HG03066 (cell line): ENCODE results near the gene FAM171A2.

Experiments used
- ATAC-seq: cut with Tn5 transposase; IDR thresholded peaks from one replicate; pipeline ENCODE4 v1.9.1; 2021; ENCODE audit warnings: low read depth; ENCODE audit not compliant: unreplicated experiment

FAM171A2 gene

DNA sequence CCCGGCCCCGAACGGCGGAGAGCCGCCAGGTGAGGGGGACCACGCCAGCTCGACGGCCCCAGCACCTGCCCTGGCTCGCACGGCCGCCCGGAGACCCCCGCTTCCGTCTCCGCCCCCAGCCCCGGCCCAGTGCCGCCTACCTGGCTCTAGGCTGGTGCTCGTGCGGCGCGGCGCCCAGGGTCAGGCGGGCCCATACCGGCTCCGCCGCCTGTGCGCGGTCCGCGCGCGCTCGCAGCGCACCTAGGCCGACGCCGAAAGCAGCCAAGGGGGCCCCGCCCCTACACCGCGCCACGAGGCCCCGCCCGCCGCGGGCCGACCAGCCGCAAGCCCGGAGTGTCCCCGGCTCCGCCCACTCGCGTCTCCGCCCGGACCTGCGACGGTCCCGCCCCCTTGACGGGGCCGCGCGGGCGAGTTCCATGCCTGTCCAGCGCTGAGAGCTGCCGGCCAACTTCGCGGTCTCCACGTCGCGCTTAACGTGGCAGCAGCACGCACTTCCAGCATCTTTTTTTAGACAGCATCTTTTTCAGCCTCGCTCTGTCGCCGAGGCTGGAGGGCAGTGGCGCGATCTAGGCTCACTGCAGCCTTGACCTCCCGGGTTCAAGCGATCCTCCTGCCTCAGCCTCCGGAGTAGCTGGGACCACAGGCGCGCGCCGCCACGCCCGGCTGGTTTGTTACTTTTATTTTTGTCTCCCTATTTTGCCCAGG, 38.9 kb downstream of the FAM171A2 start, which contains the start of gene SLC25A39:
Gene SLC25A39, minus strand, starts transcription at position 253 of the 705 bp plus-strand sequence. CDS start 1,261 bp downstream, outside the sequence.
- ATAC-seq = peak; percentile 64

- no peak for ATAC-seq
Observed at GRCh38 chr17:44324092-44324570, 39.5 kb downstream of the FAM171A2 start.

- no peak for ATAC-seq
Observed at GRCh38 chr17:44323359-44324091, 40.1 kb downstream of the FAM171A2 start.

DNA sequence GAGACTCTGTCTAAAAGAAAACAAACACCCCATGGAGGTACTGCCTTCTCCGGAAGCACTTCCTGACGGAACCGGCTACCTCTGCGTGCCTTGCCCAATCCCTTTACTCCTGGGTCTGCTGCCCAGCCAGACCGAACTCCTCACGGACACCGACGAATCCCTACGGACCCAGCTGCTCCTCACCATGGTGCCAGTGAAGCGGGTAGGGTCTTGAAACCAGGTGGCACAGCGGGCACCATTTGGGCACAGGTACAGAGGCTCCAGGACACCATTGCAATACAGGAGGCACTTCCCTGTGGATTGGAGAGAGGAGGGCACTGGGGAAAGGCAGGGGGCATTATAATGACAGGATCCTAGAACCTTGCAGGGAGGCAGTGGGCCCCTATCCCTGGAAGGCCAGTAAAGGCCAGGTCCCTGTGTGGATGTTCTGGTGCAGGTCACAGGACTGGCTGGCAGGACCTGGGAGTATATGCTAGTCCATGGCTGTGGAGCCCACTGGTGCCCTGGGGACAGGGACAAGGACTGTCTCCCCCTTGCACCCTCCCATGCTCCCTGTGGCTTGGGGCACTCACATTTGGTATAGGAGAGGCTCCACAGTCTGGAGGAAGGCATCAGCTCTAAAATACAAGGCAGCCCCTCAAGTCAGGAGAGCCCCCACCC, 41.3 kb downstream of the FAM171A2 start:
- no peak for ATAC-seq

DNA sequence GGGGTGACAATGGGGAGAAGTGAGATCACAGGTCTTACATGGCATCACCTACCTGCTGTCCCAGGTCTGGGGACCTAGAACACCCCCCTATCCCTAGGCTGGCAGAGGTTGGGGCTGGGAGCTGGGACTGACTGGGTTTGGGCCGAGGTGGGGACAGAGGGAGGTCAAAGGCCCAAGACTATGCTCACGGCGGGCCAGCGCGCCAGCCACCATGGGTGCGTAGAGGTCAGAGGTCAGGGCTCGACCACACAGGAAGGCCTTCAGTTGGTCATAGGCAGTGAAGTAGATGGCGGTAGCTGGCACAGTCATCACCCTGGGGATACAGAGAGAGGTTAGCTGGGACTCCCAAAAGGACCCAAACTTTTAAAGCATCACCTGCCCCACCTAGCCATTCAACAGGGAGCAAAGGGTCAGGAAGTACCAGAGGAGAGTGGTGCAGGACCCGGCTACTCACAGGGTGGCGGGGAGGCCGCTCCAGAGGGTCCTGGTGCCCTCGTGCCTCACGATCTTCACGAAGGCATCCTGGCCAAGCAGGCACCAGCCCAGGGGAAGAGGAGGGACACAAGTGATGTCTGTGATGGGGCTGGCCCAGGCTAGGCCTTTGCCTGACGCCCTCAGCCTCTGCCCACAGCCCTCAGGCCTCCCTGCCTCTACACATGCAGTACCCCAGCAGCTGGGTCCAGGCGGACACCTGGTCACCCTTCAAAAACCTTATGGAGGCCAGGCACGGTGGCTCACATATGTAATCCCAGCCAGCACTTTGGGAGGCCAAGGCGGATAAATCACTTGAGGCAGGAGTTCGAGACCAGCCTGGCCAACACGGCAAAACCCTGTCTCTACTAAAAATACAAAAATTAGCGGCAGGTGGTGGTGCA, 42.2 kb downstream of the FAM171A2 start:
- no peak for ATAC-seq

DNA sequence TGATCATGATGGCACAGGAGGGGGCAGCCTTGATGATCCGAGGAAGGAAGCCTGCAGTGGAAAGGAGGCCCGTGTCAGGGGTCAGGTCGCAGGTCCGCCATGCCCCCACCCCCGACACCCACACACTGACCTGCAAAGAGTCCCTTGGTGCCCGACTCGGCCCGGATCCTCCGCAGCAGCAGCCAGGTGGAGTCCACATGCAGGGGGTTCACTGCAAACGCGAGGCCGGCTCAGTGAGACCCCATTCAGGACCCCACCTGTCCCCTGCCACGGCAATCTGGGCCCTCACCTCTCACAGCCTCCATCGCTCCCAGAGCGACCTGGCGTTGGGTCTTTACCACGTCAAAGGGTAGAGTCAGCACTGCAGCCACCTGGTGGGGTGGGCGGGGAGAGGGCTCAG, 43.6 kb downstream of the FAM171A2 start:
- ATAC-seq = no peak

- ATAC-seq = no peak
Observed at GRCh38 chr17:44318077-44318892, 45.4 kb downstream of the FAM171A2 start.

- no peak for ATAC-seq
Observed at GRCh38 chr17:44317545-44317944, 46.1 kb downstream of the FAM171A2 start.

DNA sequence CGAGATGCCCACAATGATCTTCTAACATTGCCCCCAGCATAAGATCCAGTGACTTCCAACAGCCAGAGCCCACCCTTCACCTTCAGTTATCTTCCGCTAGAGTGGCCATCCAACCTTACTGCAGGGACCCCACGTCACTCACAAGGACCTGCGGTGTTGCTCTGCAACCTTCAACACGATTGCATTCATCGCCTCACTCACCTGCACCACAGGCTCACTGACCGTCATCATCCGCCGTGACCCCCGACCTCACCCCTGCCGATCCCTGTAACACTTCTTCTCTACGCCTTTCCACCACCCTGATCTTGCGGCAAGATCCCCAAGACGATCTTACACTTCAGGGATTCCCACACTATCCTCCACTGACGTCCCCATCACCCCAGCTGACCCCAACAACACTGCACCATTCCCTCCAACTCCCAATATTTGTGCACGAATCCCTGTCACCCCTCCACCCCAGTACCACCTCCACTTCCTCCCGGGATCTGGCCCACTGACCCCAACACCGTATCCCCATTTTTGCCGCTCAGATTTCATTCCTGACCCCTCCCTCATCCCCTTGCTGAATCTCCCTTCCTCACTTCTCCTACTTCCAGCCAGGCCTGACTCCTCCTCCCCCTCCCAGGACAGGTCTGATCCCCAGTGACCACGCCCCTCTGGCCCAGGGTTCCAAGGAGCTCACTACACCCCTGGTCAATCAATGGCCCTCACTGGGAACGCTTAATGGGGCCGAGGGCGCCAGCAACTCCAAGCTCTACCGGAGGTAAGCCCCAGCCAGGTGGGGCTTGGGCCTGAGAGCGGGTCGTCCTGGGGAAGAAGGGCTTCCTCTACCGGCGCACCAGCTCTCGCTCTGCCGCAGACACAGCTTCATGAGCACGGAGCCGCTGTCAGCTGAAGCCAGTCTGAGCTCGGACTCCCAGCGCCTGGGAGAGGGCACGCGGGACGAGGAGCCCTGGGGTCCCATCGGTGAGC, 47.6 kb downstream of the FAM171A2 start:
- ATAC-seq = no peak

DNA sequence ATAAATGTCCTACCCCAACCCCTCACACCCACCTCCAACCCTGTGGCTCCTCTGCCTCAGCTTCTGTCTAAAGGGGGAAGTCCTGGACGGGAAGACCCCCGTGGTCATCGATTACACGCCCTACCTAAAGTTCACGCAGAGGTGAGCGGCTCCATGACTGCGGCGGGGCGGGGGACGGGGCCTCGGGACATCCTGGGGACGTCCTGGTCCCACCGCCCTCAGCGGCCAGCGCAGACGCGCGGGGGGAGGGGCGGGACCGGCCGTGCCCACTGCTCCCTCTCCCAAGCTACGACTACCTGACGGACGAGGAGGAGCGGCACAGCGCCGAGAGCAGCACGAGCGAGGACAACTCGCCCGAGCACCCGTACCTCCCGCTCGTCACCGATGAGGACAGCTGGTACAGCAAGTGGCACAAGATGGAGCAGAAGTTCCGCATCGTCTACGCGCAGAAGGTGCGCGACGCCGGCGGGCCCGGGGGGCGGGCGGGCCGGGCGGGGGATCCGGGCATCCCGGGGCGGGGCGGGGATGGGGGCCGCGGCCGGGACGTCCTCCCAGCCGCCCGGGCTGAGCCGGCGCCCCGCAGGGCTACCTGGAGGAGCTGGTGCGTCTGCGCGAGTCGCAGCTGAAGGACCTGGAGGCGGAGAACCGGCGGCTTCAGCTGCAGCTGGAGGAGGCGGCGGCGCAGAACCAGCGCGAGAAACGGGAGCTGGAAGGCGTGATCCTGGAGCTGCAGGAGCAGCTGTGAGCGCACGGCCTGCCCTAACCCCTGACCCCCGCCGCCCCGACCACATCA, 48.6 kb downstream of the FAM171A2 start:
- ATAC-seq = no peak

- no peak for ATAC-seq
Observed at GRCh38 chr17:44314524-44314868, 49.2 kb downstream of the FAM171A2 start.

DNA sequence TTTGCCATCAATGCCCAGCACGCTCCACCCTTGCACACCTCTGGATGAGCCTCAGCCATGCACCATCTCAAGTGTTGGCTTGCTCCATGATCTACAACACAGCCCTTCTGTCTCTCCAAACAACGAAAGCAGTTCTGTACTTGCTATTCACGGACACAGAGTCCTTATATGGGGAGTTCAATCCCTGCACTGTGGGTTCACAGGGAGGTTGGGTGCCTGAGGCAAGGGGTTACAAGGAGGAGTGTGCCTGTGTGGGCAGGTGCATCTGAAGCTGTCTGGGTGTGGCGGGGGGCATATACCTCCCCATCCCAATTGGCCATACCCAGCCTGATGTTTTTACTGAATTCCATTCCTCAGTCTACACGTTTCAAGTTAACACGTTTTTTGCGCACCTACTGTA, 49.6 kb downstream of the FAM171A2 start:
- ATAC-seq = no peak

GRCh38 chr17:44312396-44313104, 51.1 kb downstream of the FAM171A2 start:
- ATAC-seq = no peak

DNA sequence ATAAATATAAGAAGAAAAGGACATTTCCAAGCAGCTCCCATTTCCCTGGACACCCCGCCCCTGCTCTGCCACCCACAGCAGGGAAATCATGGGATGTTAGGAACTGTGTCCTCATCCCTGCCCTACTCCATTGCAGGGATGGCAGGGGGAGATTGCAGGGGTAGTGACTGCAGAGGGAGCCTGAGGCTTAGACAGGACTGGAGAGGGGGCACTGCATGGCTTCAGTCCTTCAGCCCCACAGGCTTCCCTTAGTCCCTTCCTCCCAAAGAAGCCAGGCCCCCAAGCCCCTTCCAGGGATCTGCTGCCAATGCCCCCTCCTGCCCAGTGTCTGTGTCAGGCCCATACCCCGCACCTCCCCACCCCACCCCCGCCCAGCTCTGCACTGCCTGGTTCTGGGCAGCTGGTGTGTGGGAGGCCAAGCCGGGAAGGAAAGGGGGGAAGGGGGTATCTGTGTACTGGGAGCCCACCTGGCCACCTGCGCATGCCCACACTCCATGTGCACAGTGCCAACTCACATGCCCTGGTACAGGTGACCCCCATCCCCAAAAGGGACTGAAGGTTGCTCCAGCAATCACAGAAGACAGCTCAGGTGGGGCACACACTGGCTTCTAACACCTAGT, 52.0 kb downstream of the FAM171A2 start:
- ATAC-seq = no peak

DNA sequence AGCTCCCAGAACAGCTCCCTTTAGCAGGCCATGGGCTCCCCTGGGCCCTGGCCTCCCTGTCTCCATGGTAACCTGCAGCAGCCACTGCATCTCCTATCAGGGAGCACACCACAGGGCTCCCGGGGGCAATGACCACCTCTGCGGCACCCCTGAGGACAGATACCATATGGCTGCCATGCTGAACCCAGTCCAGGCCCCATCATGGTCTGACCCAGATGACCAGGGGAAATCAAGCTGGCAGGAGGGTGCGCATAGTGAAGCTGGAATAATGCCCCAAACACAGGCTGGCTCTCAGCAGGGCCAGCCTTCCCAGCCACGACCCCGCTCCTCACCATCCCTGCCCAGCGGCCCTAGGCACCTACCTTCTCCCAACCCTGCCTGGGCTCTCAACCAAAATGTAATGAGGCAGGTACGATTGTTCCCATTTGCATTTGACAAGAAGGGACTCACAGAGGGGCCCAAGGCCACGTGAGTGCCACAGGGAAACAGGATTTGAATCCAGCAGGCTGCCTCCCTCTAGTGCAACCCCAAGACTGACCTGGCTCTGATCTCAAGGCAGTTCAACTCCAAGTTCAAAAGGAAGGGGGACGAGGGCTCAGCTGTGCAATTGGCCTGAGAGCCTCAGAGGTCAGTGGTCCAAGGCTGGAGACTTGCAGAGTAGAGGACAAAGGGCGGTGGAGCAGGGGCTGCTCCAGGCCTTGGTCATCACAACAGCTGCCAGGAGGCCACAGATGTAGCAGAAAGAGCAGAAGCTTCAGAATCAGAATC, 52.9 kb downstream of the FAM171A2 start:
- ATAC-seq = no peak

DNA sequence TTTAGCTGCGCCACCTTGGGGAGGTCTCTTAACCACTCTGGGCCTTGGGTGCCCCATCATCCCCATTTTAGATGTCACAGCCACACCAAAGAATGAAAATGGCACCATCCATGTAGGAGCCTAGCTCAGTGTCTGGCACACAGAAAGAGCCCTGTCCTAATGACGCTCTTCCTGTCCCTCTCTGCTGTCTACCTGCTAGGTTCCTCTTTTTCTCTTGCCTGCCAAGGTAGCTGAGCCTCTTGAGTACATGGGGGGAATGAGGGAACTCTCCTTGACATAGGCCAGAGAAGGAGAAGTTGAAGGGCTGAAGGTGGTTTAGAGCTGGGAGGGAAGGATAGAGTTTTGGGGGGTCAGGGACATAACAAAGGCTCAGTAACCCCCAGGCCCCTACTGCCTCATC, 53.5 kb downstream of the FAM171A2 start:
- no peak for ATAC-seq
